IMR-90 (cell line): ENCODE measurements around the gene PYDC1. TPM values are rescaled to one million over a fixed set of nuclear protein-coding genes. Genes with fewer than 3 reads are reported as not detected.

Experiments
- ATAC-seq: fragments of 200-7000 bp; cut with Tn5 transposase; 2 replicates; pipeline ENCODE4 v1.9.1; 2020; ENCODE audit warnings: low read depth, mild to moderate bottlenecking, moderate library complexity
- BruUV-seq: library from RNA; stranded (reverse); fragments of 400-500 nt; replicated peaks from 2 replicates; lab custom pipeline; 2021; lab: Mats Ljungman, UMichigan
- CTCF ChIA-PET: fragments of 300-600 bp; formaldehyde crosslinking; extraction: SDS; loops from one replicate; lab custom pipeline; 2021; ENCODE audit warnings: antibody characterized with exemption; lab: Yijun Ruan, JAX
- POLR2A ChIA-PET: fragments of 300-600 bp; sonication (Branson Sonifier 250); formaldehyde crosslinking; loops from one replicate; lab custom pipeline; 2022; ENCODE audit warnings: antibody characterized with exemption; ENCODE audit not compliant: unreplicated experiment; lab: Charles Lee
- DNase-seq: peaks from one replicate; pipeline ENCODE4 v3.0.0; 2013
- H2AFZ ChIP-seq: replicated peaks from 2 replicates; pipeline ENCODE3; 2013; ENCODE audit warnings: low read length, mild to moderate bottlenecking; ENCODE audit not compliant: poor library complexity
- H2AK5ac ChIP-seq: 2 replicates; pipeline ENCODE4 v1.6.1; 2013; ENCODE audit warnings: low read depth, low read length, inconsistent platforms
- H2AK9ac ChIP-seq: replicated peaks from 2 replicates; pipeline ENCODE3; 2013; ENCODE audit warnings: mild to moderate bottlenecking, low read depth, low read length, moderate library complexity; ENCODE audit not compliant: poor library complexity
- H2BK120ac ChIP-seq: 2 replicates; pipeline ENCODE4 v1.6.1; 2013; ENCODE audit warnings: low read depth, low read length, inconsistent platforms
- H2BK15ac ChIP-seq: 3 replicates; pipeline ENCODE4 v1.6.1; 2013; ENCODE audit warnings: low read depth, low read length, inconsistent platforms
- H2BK20ac ChIP-seq: 2 replicates; pipeline ENCODE4 v1.6.1; 2013; ENCODE audit warnings: low read depth, mild to moderate bottlenecking, inconsistent platforms, low read length, moderate library complexity
- H2BK5ac ChIP-seq: 2 replicates; pipeline ENCODE4 v1.6.1; 2013; ENCODE audit warnings: mild to moderate bottlenecking, low read depth, low read length, inconsistent platforms; ENCODE audit not compliant: poor library complexity, severe bottlenecking
- H3K14ac ChIP-seq: replicated peaks from 2 replicates; pipeline ENCODE4 v1.6.1; 2013; ENCODE audit warnings: low read depth, low read length, inconsistent platforms
- H3K18ac ChIP-seq: 2 replicates; pipeline ENCODE4 v1.6.1; 2013; ENCODE audit warnings: low read depth, low read length, control low read depth
- H3K23ac ChIP-seq: 2 replicates; pipeline ENCODE4 v1.6.1; 2013; ENCODE audit warnings: low read depth, low read length, inconsistent platforms
- H3K27ac ChIP-seq: 2 replicates; pipeline ENCODE4 v1.5.1; 2013; ENCODE audit warnings: mild to moderate bottlenecking, control low read depth, low read length; ENCODE audit not compliant: insufficient read depth
- H3K27me3 ChIP-seq: 2 replicates; pipeline ENCODE4 v1.6.1; 2013; ENCODE audit warnings: low read length; ENCODE audit not compliant: control insufficient read depth, insufficient read depth
- H3K36me3 ChIP-seq: 2 replicates; pipeline ENCODE4 v1.6.1; 2013; ENCODE audit warnings: low read length, mixed read lengths; ENCODE audit not compliant: control insufficient read depth, insufficient read depth
- H3K4ac ChIP-seq: 2 replicates; pipeline ENCODE4 v1.6.1; 2013; ENCODE audit warnings: low read depth, low read length, inconsistent platforms
- H3K4me1 ChIP-seq: 2 replicates; pipeline ENCODE4 v1.6.1; 2013; ENCODE audit warnings: low read length, mixed read lengths; ENCODE audit not compliant: control insufficient read depth, insufficient read depth
- H3K4me2 ChIP-seq: 2 replicates; pipeline ENCODE4 v1.6.1; 2013; ENCODE audit warnings: low read depth, mild to moderate bottlenecking, control low read depth, low read length, moderate library complexity
- H3K4me3 ChIP-seq: 2 replicates; pipeline ENCODE4 v1.5.1; 2013; ENCODE audit warnings: low read depth, mild to moderate bottlenecking, control low read depth, low read length, moderate library complexity; ENCODE audit not compliant: insufficient read depth
- H3K56ac ChIP-seq: 2 replicates; pipeline ENCODE4 v1.6.1; 2013; ENCODE audit warnings: low read length, inconsistent platforms; ENCODE audit not compliant: insufficient read depth; ENCODE audit errors: extremely low read depth
- H3K79me1 ChIP-seq, 2 experiments: 2 replicates each; pipeline ENCODE4 v1.6.1; 2013; ENCODE audit warnings: low read length in 2 of 2, inconsistent platforms in 1 of 2, low read depth in 1 of 2
- H3K9ac ChIP-seq: 2 replicates; pipeline ENCODE4 v1.6.1; 2013; ENCODE audit warnings: low read depth, low read length, control low read depth
- H3K9me1 ChIP-seq: 2 replicates; pipeline ENCODE4 v1.6.1; 2013; ENCODE audit warnings: low read length, inconsistent platforms; ENCODE audit not compliant: insufficient read depth
- H3K9me3 ChIP-seq: 2 replicates; pipeline ENCODE4 v1.6.1; 2013; ENCODE audit warnings: low read length; ENCODE audit not compliant: control insufficient read depth, insufficient read depth
- H4K20me1 ChIP-seq: 2 replicates; pipeline ENCODE4 v1.6.1; 2013; ENCODE audit warnings: low read length, inconsistent platforms; ENCODE audit not compliant: insufficient read depth
- H4K5ac ChIP-seq: 2 replicates; pipeline ENCODE4 v1.6.1; 2013; ENCODE audit warnings: mild to moderate bottlenecking, low read depth, low read length, control low read depth
- H4K8ac ChIP-seq, 2 experiments: 2 replicates each; pipeline ENCODE4 v1.6.1; 2013; ENCODE audit warnings: low read depth in 2 of 2, low read length in 2 of 2, control low read depth in 1 of 2, inconsistent platforms in 1 of 2
- H4K91ac ChIP-seq: 2 replicates; pipeline ENCODE4 v1.6.1; 2013; ENCODE audit warnings: low read depth, low read length, inconsistent platforms; ENCODE audit not compliant: insufficient read depth
- BHLHE40 ChIP-seq: fragments of 150-350 bp; IDR thresholded peaks from 2 replicates; pipeline ENCODE4 v1.6.1; 2016; ENCODE audit warnings: mild to moderate bottlenecking, low read depth, low read length
- CEBPB ChIP-seq: IDR thresholded peaks from 2 replicates; pipeline ENCODE4 v1.6.1; 2012; ENCODE audit warnings: low read depth, low read length, improper control_type of control experiment
- CHD1 ChIP-seq: IDR thresholded peaks from 2 replicates; pipeline ENCODE4 v1.6.1; 2012; ENCODE audit warnings: low read depth, low read length, improper control_type of control experiment
- FOS ChIP-seq: fragments of 150-350 bp; IDR thresholded peaks from 2 replicates; pipeline ENCODE4 v1.6.1; 2016; ENCODE audit warnings: low read depth, low read length
- MAFK ChIP-seq: IDR thresholded peaks from 2 replicates; pipeline ENCODE4 v1.6.1; 2012; ENCODE audit warnings: low read depth, low read length, improper control_type of control experiment
- MAZ ChIP-seq: IDR thresholded peaks from 2 replicates; pipeline ENCODE4 v1.6.1; 2012; ENCODE audit warnings: low read depth, mild to moderate bottlenecking, low read length, improper control_type of control experiment, moderate library complexity, borderline replicate concordance
- MXI1 ChIP-seq: IDR thresholded peaks from 2 replicates; pipeline ENCODE4 v1.6.1; 2012; ENCODE audit warnings: low read depth, mild to moderate bottlenecking, low read length, moderate library complexity, borderline replicate concordance
- NFE2L2 ChIP-seq: fragments of 150-350 bp; IDR thresholded peaks from 2 replicates; pipeline ENCODE4 v1.6.1; 2016; ENCODE audit warnings: low read depth, mild to moderate bottlenecking, low read length
- POLR2A ChIP-seq: IDR thresholded peaks from 2 replicates; pipeline ENCODE4 v1.6.1; 2012; ENCODE audit warnings: mild to moderate bottlenecking, low read depth, low read length
- RAD21 ChIP-seq: IDR thresholded peaks from 2 replicates; pipeline ENCODE4 v1.6.1; 2012; ENCODE audit warnings: low read length, improper control_type of control experiment
- RCOR1 ChIP-seq: IDR thresholded peaks from 2 replicates; pipeline ENCODE4 v1.6.1; 2012; ENCODE audit warnings: mild to moderate bottlenecking, low read length, improper control_type of control experiment; ENCODE audit not compliant: insufficient replicate concordance
- RFX5 ChIP-seq: IDR thresholded peaks from 2 replicates; pipeline ENCODE4 v1.8.0; 2012; ENCODE audit warnings: low read depth, mild to moderate bottlenecking, low read length, moderate library complexity
- SMC3 ChIP-seq: fragments of 150-350 bp; IDR thresholded peaks from 2 replicates; pipeline ENCODE4 v1.6.1; 2016; ENCODE audit warnings: low read depth, mild to moderate bottlenecking, antibody characterized with exemption, low read length, moderate library complexity
- WGBS, 2 experiments: methylation state at CpG; one replicate each; pipeline versions ENCODE4 v1.1.5 to v1.1.7; 2013; ENCODE audit warnings: missing lambda C conversion rate in 2 of 2; ENCODE audit not compliant: insufficient read length in 1 of 2; ENCODE audit errors: extremely low coverage in 2 of 2; 5-methylcytosine and 5-hydroxymethylcytosine counted together
- dilution Hi-C: fragments of 300-500 bp; cut with HindIII; formaldehyde crosslinking; loops from one replicate; pipeline ENCODE4 v1.14.3; 2018; ENCODE audit warnings: low sequenced_read_pairs; ENCODE audit not compliant: unreplicated experiment
- in situ Hi-C: fragments of 300-500 bp; cut with MboI; formaldehyde crosslinking; loops from 3 replicates; pipeline ENCODE4 v1.14.3; 2019; ENCODE audit warnings: low sequenced_read_pairs, inconsistent platforms, mixed read lengths
- intact Hi-C: fragments of 100-400 bp; cut with micrococcal nuclease; formaldehyde crosslinking; loops from 2 replicates; pipeline ENCODE4 v1.10.0; 2022
- polyA plus RNA-seq, 3 experiments: library from polyadenylated mRNA; depleted of rRNA; stranded (reverse); fragments of >200 nt; gene quantifications; 2 replicates each; pipeline ENCODE4 v1.2.3, GENCODE V29; 2012; ENCODE audit warnings: low replicate concordance in 1 of 3
- total RNA-seq: library from RNA; depleted of rRNA; stranded (reverse); fragments of >200 nt; gene quantifications from 2 replicates; pipeline ENCODE4 v1.2.3, GENCODE V29; 2012
- TF ChIP-seq, protein P1 (sequence below): fragments of 150-350 bp; IDR thresholded peaks from 2 replicates; pipeline ENCODE4 v1.6.1; 2017; ENCODE audit warnings: mild to moderate bottlenecking, antibody characterized with exemption, low read length, low read depth
- TF ChIP-seq, protein P2 (sequence below): conservative IDR thresholded peaks from 2 replicates; pipeline ENCODE4 v1.5.1; 2012; ENCODE audit warnings: mild to moderate bottlenecking, low read depth, low read length, improper control_type of control experiment
- TF ChIP-seq, protein P3 (sequence below): fragments of 150-350 bp; IDR thresholded peaks from 2 replicates; pipeline ENCODE4 v1.6.1; 2016; ENCODE audit warnings: low read depth, mild to moderate bottlenecking, low read length, moderate library complexity, borderline replicate concordance

The PYDC1 gene
- total and polyA plus RNA-seq, 2 of the 4 experiments (the other 2 are of a cell fraction), result not detected

DNA sequence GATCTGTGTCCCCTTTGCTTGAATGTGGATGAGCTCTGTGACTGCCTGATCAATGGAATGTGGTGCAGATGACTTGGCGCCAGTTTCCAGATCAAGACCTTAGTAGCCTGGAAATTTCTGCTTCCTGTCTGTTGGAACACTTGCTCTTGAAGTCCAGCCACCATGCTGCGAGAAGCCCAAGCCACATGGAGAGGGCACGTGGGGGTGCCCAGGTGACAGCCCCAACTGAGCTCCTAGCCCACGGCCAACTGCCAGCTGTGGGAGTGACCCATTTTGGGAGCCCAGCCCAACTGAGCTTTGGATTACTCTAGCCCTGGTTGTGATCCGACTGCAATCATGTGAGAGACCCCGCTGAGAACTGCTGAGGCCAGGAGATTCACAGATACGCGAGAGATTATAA lies 39.5 kb upstream of the PYDC1 start:
- ChIA-PET POLR2A (no interaction called here), CTCF (no interaction called here)
- BruUV-seq, result no TSS peak
- Histone ChIP-seq H3K4me3 (no peak overlapping the region), H3K36me3 (no peaks in the 10 kb centered on the region), H2AK9ac (no peak overlapping the region), H3K23ac (no peak overlapping the region), H3K4ac (no peak overlapping the region), H3K4me2 (no peak overlapping the region), H3K79me1 (no peaks in the 10 kb centered on the region), H2AFZ (peak overlapping the region; percentile 43), H3K18ac (no peak overlapping the region), H4K8ac (no peak overlapping the region), H3K9me1 (no peaks in the 10 kb centered on the region; the same call in 1 of the 2 replicates), H3K27me3 (peaks cover 2% of the 10 kb centered on the region), H2AK5ac (no peak overlapping the region), H3K4me1 (no peaks in the 10 kb centered on the region), H3K27ac (no peak overlapping the region), H2BK5ac (no peak overlapping the region), H4K20me1 (no peaks in the 10 kb centered on the region), H4K5ac (no peak overlapping the region), H2BK15ac (no peak overlapping the region), H2BK20ac (no peak overlapping the region), H4K91ac (no peak overlapping the region), H2BK120ac (no peak overlapping the region), H3K9ac (no peak overlapping the region), H3K9me3 (no peaks in the 10 kb centered on the region), H3K56ac (no peak overlapping the region), H3K14ac (no peak overlapping the region)
- ATAC-seq, result no peak
- in situ Hi-C loops (no loop called here), intact Hi-C loops (no loop called here), dilution Hi-C loops (no loop called here)
- TF ChIP-seq FOS, result no peak
- TF ChIP-seq, protein P1, sequence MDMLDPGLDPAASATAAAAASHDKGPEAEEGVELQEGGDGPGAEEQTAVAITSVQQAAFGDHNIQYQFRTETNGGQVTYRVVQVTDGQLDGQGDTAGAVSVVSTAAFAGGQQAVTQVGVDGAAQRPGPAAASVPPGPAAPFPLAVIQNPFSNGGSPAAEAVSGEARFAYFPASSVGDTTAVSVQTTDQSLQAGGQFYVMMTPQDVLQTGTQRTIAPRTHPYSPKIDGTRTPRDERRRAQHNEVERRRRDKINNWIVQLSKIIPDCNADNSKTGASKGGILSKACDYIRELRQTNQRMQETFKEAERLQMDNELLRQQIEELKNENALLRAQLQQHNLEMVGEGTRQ, result no peak
- no peak for TF ChIP-seq RAD21
- TF ChIP-seq RFX5, result no peak
- TF ChIP-seq SMC3, result no peak
- TF ChIP-seq POLR2A, result no peak
- no peak for TF ChIP-seq MAZ
- no peak for TF ChIP-seq RCOR1
- TF ChIP-seq MAFK, result no peak
- no peak for TF ChIP-seq BHLHE40
- TF ChIP-seq CHD1, result no peak
- TF ChIP-seq, protein P2, sequence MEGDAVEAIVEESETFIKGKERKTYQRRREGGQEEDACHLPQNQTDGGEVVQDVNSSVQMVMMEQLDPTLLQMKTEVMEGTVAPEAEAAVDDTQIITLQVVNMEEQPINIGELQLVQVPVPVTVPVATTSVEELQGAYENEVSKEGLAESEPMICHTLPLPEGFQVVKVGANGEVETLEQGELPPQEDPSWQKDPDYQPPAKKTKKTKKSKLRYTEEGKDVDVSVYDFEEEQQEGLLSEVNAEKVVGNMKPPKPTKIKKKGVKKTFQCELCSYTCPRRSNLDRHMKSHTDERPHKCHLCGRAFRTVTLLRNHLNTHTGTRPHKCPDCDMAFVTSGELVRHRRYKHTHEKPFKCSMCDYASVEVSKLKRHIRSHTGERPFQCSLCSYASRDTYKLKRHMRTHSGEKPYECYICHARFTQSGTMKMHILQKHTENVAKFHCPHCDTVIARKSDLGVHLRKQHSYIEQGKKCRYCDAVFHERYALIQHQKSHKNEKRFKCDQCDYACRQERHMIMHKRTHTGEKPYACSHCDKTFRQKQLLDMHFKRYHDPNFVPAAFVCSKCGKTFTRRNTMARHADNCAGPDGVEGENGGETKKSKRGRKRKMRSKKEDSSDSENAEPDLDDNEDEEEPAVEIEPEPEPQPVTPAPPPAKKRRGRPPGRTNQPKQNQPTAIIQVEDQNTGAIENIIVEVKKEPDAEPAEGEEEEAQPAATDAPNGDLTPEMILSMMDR, result no peak
- TF ChIP-seq, protein P3, sequence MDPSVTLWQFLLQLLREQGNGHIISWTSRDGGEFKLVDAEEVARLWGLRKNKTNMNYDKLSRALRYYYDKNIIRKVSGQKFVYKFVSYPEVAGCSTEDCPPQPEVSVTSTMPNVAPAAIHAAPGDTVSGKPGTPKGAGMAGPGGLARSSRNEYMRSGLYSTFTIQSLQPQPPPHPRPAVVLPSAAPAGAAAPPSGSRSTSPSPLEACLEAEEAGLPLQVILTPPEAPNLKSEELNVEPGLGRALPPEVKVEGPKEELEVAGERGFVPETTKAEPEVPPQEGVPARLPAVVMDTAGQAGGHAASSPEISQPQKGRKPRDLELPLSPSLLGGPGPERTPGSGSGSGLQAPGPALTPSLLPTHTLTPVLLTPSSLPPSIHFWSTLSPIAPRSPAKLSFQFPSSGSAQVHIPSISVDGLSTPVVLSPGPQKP, result no peak
- TF ChIP-seq MXI1, result no peak
- TF ChIP-seq NFE2L2, result no peak
- TF ChIP-seq CEBPB, result no peak
- WGBS, 2 experiments, result 58% methylated on average over 2 of the region's 8 CpGs; no CpG with 5 or more reads in 1 of the 2 experiments
- no peak for DNase-seq
